Measurements from ENCODE around the gene MED9. TPM values are rescaled to one million over a fixed set of nuclear protein-coding genes. Genes with fewer than 3 reads are reported as not detected.
"Not testable (repeated sequence)": the region's sequence is repeated elsewhere in the genome, so short reads cannot be mapped to it uniquely, and the experiment has no call there.

The MED9 gene, protein sequence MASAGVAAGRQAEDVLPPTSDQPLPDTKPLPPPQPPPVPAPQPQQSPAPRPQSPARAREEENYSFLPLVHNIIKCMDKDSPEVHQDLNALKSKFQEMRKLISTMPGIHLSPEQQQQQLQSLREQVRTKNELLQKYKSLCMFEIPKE
- polyA plus RNA-seq (ENCODE audit: insufficient read length in 4 of 4) = 10 to 100 TPM; 20.9 to 23.5 (median 22.3) TPM

DNA sequence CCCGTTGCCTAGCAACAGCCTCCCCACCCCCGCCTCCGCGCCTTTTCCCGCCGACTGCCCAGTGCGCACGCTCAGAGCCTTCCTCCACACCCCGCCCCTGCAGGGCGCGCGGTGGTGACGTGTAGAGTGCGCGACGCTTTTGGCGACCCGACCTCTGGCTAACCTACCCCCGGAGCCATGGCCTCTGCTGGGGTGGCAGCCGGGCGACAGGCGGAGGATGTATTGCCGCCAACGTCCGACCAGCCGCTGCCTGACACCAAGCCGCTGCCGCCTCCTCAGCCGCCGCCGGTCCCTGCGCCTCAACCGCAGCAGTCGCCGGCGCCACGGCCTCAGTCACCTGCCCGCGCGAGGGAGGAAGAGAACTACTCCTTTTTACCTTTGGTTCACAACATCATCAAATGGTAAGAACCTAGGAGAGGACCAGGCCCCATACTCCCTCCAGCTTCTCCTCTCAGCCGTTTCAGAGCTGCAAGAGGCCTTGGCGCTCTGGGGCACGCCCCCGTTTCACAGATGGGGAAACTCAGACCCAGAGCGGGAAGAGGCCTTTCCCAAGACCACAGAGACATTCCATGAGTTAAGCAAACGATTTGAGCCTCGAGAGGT lies at the start of gene MED9:
Gene MED9 (plus strand): TSS at position 136 of the 603 bp plus-strand sequence. CDS start 42 bp downstream, at position 178.
- peak in 3 of 4 donors; percentile 85 to 88 (median 85) for DNase-seq (ENCODE audit: low read depth in 4 of 4, low spot score in 2 of 4)

DNA sequence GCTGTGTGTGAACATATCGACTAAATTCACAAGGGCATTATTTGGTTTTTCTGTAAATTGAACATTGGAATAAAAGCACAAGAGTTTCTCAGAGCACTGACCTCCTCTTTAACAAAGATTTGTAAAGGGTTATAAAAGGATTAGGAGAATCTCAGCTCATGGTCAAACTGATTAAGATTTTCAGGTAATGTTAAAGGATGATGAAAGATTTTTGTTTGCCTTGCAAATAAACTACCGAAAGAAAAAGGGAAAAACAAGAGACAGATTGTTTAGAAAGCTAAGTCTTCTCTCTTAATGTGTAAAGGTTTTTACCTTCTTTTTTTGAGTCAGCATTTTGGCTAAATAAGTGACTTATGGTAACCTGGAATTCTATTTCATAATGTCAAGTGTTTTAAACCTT lies 47.6 kb upstream of the MED9 start:
- no peak for DNase-seq (ENCODE audit: low read depth in 4 of 4, low spot score in 2 of 4)

DNA sequence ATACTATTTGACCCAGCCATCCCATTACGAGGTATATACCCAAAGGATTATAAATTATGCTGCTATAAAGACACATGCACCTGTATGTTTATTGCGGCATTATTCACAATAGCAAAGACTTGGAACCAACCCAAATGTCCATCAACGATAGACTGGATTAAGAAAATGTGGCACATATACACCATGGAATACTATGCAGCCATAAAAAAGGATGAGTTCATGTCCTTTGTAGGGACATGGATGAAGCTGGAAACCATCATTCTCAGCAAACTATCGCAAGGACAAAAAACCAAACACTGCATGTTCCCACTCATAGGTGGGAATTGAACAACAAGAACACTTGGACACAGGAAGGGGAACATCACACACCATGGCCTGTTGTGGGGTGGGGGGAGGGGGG lies 45.9 kb upstream of the MED9 start:
- DNase-seq (ENCODE audit: low read depth in 4 of 4, low spot score in 2 of 4) = not testable (repeated sequence)

DNA sequence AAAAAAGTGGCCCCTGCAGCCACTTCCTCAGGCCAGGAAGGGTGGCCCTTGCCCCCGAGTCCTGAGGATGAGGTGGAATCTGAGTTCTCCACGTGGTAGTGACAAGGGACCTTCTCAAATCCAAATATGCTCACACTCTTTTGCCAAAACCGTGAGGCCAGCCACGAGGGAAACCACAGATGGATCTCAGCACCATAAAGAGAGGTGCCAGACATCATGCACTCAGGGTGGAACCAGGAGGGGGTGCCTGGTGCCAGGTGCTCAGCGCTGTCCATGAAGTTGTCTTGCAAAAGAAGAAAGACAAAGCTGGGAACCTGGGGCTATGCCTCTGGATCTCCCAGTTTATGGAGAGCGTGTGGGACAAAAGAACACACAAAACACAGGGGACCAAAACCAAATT lies 45.2 kb upstream of the MED9 start:
- no peak for DNase-seq (ENCODE audit: low read depth in 4 of 4, low spot score in 2 of 4)

DNA sequence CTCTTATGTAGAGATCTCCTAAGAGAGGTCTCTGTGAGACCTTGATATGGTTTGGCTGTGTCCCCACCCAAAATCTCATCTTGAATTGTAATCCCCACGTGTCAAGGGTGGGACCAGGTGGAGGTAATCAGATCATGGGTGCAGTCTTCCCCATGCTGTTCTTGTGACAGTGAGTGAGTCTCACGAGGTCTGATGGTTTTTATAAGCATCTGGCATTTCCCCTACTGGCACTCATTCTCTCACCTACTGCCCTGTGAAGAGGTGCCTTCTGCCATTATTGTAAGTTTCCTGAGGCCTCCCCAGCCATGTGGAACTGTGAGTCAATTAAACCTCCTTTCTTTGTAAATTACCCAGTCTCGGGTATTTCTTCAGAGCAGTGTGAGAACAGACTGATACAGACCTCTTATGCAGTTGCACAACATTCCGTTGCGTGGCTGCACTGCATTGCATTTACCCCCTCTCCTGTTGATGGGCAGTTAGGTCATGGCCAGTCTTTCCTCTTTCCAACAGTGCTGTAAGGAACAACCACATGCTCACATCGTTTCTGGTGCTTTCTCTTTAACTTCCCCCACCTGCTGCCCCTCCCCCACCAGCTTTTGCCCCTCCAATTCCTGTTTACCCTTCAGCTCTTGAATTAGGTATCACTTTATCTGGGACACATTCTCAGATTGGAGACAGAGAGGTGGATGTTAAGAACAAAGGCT lies 43.6 kb upstream of the MED9 start:
- no peak for DNase-seq (ENCODE audit: low read depth in 4 of 4, low spot score in 2 of 4)

DNA sequence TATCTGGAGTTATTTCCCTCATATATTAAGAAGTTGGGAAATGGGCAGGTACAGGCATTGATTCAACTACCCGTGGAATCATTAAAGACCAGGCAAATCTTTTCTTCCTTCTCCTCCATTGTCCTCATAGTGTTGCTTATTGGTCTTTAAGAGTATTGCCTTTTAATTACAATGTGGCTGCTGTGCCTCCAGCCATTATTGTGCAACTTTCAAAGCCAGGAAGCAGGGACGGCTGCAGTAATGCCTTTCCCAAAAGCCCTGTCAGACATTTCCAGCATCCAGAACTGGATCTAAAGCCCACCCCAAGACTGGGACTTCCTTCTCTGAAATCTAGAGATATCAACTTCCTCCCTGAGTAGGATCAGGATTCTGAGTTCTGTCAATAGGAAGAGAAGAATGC lies 42.3 kb upstream of the MED9 start:
- no peak for DNase-seq (ENCODE audit: low read depth in 4 of 4, low spot score in 2 of 4)

DNA sequence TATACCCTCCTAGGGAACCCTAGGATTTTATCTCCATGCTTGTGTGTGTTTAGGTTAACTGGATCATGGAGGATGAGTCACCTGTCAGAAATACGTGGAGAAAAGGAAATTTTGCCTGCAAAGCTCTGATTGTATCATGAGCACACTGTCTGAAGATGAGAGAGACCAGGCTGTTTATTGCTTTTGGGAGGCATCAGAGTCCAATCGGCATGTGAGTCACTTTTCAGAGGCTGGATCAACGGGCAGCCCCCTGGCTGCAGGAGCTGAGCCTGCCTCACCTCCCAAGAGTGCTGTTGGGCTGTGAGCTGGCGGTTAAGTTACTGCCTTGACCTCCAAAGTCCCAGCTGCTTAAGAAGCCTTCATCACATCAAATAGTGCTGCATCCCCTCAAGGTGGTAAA lies 41.5 kb upstream of the MED9 start:
- DNase-seq (ENCODE audit: low read depth in 4 of 4, low spot score in 2 of 4) = no peak

DNA sequence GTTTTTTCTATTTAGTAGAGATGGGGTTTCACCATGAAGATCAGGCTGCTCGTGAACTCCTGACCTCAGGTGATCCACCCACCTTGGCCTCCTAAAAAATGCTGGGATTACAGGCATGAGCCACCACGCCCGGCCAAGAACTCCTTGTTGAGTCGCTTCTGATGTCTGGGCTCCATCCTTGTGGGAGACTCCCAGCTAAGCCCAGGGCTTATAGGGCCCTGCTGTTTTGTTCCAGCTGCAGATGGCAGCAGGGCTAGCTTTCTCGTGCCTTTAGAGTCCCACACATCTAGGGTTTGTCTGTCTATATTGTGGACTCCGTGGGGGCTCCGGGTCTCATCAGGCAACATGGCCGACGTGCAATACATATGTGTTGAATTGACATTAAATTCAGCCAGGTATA lies 39.3 kb upstream of the MED9 start:
- DNase-seq (ENCODE audit: low read depth in 4 of 4, low spot score in 2 of 4) = no peak

DNA sequence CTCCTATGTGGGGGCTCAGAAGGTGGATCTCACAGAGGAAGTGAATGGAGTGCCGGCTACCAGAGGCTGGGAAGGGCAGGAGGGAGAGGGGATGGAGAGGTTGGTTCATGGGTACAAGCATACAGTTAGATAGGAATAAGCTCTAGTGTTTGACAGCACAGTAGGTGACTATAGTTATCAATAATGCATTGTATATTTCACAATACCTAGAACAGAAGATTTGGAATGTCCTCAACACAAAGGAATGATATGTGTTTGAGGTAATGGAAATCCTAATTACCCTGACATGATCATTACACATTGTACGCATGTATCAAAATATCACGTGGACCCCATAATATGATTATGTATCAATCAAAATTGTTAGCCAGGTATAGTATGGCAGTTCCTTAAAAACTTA lies 38.9 kb upstream of the MED9 start:
- DNase-seq (ENCODE audit: low read depth in 4 of 4, low spot score in 2 of 4) = no peak

DNA sequence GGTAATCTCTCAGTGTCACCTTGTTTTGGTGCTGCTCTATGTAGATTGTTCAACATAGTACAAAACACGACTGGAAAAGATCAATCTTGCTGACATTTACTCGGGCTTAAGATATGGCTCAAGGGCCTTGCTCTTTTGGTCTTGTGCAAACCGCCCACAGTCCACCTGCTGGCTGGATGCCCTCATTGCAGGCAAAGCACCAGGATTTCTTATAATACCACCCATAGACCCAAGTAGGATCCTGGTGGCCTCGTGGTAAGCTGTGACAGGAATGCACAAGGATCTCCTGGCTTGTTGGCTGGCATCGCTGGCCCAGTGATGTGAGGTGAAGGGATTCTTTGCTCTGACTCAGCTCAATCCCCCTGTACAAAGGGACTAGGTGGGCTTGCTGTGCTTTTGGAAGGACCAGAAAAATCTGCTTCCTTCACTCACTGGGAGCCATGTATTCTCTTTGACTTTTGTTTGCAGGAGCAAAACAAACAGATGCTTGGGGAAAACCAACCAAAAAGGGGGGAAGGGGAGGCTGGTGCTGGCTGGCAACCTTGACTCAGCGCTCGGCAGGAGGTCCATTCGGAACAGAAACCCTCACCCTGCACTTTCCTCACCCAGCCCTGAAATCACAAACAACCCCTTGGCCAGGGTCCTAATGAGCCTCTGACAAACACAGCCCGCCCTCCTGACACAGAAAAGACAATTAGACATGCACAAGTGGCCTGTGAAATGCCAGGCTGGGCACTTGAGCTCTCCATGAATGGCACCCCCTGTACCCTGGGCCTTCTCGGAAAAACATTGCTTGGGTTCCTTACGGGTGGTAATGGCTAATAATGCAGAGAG lies 36.6 kb upstream of the MED9 start:
- DNase-seq (ENCODE audit: low read depth in 4 of 4, low spot score in 2 of 4) = peak in 1 of 4 donors; percentile 9

DNA sequence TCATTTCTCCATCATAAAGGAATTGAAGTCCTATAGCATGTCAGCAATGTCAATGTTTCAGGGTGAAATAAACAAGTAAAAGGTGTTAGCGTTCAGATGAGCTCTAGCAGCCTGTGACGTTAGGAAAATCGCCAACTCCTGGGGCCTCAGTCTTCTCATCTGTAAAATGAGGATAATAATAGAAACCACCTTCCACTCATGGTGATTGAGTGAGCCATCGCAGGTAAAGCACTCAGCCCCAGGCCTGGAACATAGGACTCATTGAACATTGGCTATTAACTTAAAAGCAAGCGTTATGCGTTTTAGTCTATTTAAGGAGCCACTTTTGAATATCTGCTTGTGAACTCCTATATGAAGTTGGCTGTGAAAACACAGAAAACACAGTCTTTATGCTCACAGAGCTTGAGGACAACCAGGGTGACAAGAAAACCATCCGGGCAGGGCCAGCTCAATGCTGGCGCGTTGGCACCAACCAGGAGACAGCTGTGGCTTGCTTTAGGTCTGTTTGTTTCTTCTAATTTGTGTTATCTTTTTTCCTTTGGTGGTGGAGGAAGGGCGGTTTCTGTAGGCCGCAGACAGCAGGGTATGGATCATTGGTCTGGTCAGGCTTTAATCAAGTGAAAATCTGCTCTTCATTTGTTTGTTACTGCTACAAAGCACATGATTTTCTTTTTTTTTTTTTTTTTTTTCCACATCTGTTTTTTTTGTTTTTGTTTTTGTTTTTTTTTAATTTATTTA lies 35.7 kb upstream of the MED9 start:
- no peak for DNase-seq (ENCODE audit: low read depth in 4 of 4, low spot score in 2 of 4)

DNA sequence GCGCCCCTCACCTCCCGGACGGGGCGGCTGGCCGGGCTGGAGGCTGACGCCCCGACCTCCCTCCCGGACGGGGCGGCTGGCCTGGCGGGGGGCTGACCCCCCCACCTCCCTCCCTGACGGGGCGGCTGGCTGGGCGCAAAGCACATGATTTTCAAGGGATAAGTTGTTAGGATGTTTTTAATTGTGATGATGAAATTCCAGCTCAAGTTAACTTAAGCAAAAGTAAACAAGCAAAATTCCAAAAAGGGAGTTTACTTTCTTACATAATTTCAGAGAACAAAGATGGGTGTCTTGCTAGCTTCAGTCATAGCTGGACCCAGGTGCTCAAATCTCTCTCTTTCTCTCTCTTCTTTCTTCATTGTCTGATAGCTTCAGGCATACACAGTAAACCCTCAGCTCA lies 33.6 kb upstream of the MED9 start:
- DNase-seq (ENCODE audit: low read depth in 4 of 4, low spot score in 2 of 4) = no peak

DNA sequence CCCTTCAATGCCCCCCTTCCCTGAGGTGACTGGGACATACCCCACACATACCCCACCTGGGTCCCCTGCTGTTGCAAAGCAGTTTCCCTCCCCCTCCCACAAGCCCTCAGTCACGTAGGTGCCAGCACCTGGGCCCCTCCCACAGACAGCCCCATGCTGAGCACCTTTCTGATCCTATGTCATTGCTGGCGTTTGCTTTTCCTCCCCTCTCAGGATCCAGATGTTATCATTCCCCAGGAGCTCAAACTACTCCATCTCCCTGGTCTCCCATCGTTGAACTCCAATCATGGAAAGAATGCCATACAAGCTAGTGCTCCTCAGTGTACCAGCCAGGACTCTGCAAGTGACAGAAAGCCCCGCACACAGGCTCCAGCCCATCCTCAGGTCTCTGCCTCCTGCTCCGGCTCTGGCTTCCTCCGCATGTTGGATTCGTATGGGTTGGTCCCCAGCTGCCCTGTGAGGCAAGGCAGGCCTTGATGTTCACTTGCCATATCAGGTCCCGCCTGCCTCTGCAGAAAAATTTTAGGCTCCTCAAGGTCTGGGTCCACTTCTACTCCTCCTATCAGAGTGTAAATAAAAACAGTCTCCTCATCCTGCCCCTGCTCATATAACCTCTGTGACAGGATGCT lies 31.4 kb upstream of the MED9 start:
- no peak for DNase-seq (ENCODE audit: low read depth in 4 of 4, low spot score in 2 of 4)

DNA sequence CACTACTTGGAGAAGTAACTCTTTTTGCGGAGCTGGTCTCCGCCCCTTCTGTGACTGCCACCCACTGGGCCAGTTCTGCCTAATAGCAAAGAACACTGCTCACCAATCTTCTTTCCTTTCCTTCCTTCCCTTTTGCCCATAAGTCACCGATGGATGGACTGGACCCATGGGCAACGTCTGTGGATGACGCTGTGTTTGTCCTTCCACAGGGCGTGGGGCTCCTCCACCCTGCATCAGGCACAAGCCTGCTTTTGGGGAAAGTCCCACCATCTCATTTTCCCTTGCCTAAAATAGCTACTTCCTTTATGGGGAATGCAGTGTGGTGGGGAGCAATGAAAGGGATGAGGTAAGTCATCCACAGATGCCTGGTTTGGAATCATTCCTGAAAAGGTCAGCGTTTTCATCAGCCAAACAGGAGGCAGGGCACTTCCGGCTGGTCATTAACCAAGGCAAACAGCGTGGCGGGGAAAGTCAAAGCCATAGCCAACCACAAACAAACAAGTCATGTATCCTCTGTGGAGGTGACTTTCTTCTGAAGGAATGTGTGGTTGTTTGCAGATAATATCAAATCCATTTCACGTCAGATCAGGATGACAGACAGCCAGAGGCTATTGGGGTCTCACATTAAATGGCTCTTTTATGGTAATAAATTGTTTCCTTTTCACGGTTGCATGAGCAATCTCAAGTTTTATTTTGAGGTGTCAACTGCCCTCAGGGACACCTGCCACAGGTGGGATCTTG lies 30.7 kb upstream of the MED9 start:
- peak in 2 of 4 donors; percentile 4 to 34 for DNase-seq (ENCODE audit: low read depth in 4 of 4, low spot score in 2 of 4)

DNA sequence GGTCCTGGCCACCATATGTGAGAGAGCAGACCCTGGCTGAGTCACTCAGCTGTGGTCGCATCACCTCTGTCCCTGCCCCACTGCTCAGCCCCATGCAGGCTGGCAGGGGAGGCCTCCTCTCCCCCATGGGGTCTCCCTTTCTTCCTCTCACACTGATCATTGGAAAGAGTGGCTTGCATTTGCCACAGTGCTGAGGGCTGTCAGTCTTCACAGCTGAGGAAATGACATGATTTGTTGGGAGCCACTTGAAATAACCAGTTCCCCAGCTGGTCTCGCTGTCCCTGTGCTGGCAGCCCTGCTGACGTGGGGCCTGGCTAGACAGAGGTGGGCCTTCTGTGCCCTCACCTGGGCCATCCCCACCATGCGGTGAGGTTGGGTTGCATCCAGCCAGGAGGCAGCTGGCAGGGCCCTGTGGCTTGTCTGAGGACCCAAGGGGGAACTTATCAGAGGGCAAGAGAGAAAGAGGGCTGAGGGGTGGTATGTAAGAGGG lies 30.1 kb upstream of the MED9 start:
- DNase-seq (ENCODE audit: low read depth in 4 of 4, low spot score in 2 of 4) = no peak

DNA sequence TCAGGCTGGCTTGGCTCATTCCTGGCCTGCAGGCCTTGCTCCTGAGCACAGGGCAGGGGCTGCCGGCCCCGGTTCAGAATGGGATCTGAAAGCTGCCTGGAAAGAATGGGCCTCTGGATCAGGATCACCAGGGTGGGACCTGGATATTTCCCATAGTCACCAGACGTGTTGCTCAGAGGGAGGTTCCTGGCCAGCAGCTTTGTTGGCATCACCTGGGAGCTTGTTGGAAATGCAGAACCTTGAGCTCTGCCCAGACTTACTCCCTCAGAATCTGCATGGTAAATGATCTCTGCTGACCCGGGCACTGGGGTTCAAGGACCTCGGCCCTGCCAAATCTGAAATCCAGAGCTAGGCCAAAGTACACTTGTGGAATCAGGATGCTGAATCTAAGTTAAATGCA lies 29.5 kb upstream of the MED9 start:
- no peak for DNase-seq (ENCODE audit: low read depth in 4 of 4, low spot score in 2 of 4)

DNA sequence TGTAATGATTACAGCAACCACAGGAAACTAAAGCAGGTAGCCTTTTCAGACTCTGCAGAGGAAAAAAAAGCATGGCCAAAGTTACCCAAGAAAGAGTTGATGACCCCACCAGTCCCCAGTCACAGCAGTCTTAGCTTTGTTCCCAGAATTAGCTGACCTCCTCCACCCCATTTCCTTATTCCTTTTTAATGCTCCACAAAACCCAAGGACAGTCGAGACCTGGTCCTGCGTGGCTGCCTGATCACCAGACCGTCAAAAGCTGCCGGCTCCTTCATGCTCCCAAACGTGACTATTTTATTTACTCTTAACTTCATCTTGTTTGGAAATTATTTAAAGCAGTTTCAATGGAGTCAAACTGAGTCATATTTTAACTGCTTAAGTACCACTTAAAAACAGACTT lies 28.7 kb upstream of the MED9 start:
- no peak for DNase-seq (ENCODE audit: low read depth in 4 of 4, low spot score in 2 of 4)

DNA sequence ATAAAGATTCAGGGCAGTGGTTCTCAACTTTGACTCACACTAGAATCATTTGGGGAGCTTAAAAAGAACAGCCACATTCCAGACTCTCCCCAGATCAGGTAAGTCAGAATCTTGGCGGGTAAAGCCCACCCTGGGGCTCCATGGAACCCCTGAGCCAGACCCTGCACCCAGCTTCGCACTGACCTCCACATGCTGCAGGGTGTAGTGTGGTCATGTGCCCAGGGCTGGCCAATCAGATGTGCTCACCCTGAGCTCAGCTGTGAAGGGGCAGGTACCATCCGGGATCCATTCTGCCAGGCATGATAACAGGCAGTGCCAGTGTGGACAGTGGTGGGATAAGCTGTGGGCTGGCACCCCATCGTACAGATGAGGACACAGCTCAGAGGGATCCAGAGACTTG lies 28.1 kb upstream of the MED9 start:
- no peak for DNase-seq (ENCODE audit: low read depth in 4 of 4, low spot score in 2 of 4)

DNA sequence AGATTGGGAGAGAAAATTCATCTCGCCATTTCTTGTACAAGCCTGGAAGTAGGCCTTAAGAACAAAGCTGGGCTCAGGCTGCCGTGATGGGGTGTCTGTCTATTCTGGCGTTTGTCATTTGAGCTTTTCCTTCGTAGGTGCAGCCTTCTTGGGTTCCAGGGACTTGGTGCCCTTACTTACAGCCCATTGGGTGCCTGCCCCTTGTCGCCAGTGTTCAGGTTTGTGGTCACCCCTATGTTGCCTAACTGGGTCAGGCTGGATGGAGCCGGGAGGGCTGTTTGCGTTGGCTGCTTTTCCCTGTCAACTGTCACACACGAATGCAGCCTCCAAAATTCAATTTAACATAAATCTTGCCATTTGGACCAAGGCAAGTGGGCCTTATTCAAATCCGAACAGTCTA lies 23.7 kb upstream of the MED9 start:
- DNase-seq (ENCODE audit: low read depth in 4 of 4, low spot score in 2 of 4) = no peak
